Gastroesophageal sphincter (tissue), 4 donors: ENCODE results near the gene CADM2. TPM values are rescaled to one million over a fixed set of nuclear protein-coding genes. Genes with fewer than 3 reads are reported as not detected.

Experiments
- ATAC-seq: fragments of 150-250 bp; one replicate; pipeline ENCODE4 v1.9.1; 2016; ENCODE audit warnings: mild to moderate bottlenecking, moderate library complexity
- H3K27ac ChIP-seq, 4 donors: fragments of 200-600 bp; sonication (generic) in 3 of 4; 1 replicate in 3 of 4; 2 replicates in 1 of 4; pipeline ENCODE4 v1.5.1; 2016 to 2019
- H3K27me3 ChIP-seq: fragments of 200-600 bp; sonication (generic); one replicate; pipeline ENCODE4 v1.5.1; 2019
- H3K36me3 ChIP-seq, 2 donors: fragments of 200-600 bp; sonication (generic); one replicate each; pipeline ENCODE4 v1.5.1; 2019; ENCODE audit warnings: control low read depth in 1 of 2
- H3K4me1 ChIP-seq, 3 donors: fragments of 200-600 bp; sonication (generic); 1 replicate in 2 of 3; 2 replicates in 1 of 3; pipeline ENCODE4 v1.5.1; 2016 to 2019; ENCODE audit warnings: control low read depth in 2 of 3
- H3K4me3 ChIP-seq, 2 donors: fragments of 200-600 bp; sonication (generic); one replicate each; pipeline ENCODE4 v1.5.1; 2019; ENCODE audit warnings: mild to moderate bottlenecking in 1 of 2, moderate library complexity in 1 of 2
- H3K9me3 ChIP-seq, 3 donors: fragments of 200-600 bp; sonication (generic); one replicate each; pipeline ENCODE4 v1.5.1; 2017 to 2019; ENCODE audit warnings: control low read depth in 2 of 3
- EP300 ChIP-seq: sonication (generic); formaldehyde crosslinking; IDR thresholded peaks from one replicate; pipeline ENCODE4 v1.6.1; 2017; ENCODE audit warnings: antibody characterized with exemption, mild to moderate bottlenecking
- POLR2A ChIP-seq, 2 donors: fragments of 450-650 bp; IDR thresholded peaks; one replicate each; pipeline ENCODE4 v1.6.1; 2017; ENCODE audit warnings: antibody characterized with exemption in 2 of 2, mild to moderate bottlenecking in 2 of 2, moderate library complexity in 1 of 2
- POLR2AphosphoS5 ChIP-seq: sonication (generic); formaldehyde crosslinking; IDR thresholded peaks from one replicate; pipeline ENCODE4 v1.6.1; 2017; ENCODE audit warnings: antibody characterized with exemption
- WGBS, 2 donors: methylation state at CpG; one replicate each; pipeline ENCODE4 v1.1.5; 2018; ENCODE audit warnings: low coverage in 1 of 2; 5-methylcytosine and 5-hydroxymethylcytosine counted together
- total RNA-seq, 4 donors: library from RNA; depleted of rRNA; stranded (reverse); fragments of >200 nt; gene quantifications; one replicate each; pipeline ENCODE4 v1.1.0, GENCODE V29; 2016
- TF ChIP-seq, protein P1 (sequence below), 4 experiments: fragments of 200-600 bp in 2 of 4; fragments of 450-650 bp in 2 of 4; sonication (generic) in 1 of 4; IDR thresholded peaks; one replicate each; pipeline ENCODE4 v1.5.1; 2017 to 2019; ENCODE audit warnings: antibody characterized with exemption in 4 of 4, mild to moderate bottlenecking in 2 of 4, moderate library complexity in 2 of 4

Gene CADM2
- total RNA-seq, 4 donors from 2014 or later, result 8.2 to 10.1 (median 9.4) TPM

GRCh38 chr3:85576697-85577200 lies 618.0 kb downstream of the CADM2 start:
- no peak for ATAC-seq
- no peak overlapping the region for H3K4me3 ChIP-seq
- 83 to 86% methylated on average over 3 to 4 of the region's 4 CpGs for WGBS, 2 donors
- no peaks in the 10 kb centered on the region for H3K27me3 ChIP-seq
- TF ChIP-seq EP300, result no peak
- TF ChIP-seq POLR2AphosphoS5, result no peak
- TF ChIP-seq POLR2A (IDR thresholded peaks at IDR 0.05), result no peak
- TF ChIP-seq, protein P1, sequence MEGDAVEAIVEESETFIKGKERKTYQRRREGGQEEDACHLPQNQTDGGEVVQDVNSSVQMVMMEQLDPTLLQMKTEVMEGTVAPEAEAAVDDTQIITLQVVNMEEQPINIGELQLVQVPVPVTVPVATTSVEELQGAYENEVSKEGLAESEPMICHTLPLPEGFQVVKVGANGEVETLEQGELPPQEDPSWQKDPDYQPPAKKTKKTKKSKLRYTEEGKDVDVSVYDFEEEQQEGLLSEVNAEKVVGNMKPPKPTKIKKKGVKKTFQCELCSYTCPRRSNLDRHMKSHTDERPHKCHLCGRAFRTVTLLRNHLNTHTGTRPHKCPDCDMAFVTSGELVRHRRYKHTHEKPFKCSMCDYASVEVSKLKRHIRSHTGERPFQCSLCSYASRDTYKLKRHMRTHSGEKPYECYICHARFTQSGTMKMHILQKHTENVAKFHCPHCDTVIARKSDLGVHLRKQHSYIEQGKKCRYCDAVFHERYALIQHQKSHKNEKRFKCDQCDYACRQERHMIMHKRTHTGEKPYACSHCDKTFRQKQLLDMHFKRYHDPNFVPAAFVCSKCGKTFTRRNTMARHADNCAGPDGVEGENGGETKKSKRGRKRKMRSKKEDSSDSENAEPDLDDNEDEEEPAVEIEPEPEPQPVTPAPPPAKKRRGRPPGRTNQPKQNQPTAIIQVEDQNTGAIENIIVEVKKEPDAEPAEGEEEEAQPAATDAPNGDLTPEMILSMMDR (IDR thresholded peaks at IDR 0.05), result no peak
- no peak overlapping the region for H3K27ac ChIP-seq
- no peaks in the 10 kb centered on the region for H3K4me1 ChIP-seq
- no peaks in the 10 kb centered on the region for H3K9me3 ChIP-seq
- H3K36me3 ChIP-seq, result no peaks in the 10 kb centered on the region

- ATAC-seq, result no peak
- Histone ChIP-seq H3K27ac (no peak overlapping the region), H3K4me1 (no peaks in the 10 kb centered on the region), H3K36me3 (no peaks in the 10 kb centered on the region), H3K4me3 (no peak overlapping the region), H3K9me3 (no peaks in the 10 kb centered on the region), H3K27me3 (no peaks in the 10 kb centered on the region)
- 75 to 92% methylated on average over 6 to 7 of the region's 7 CpGs for WGBS, 2 donors
- TF ChIP-seq, protein P1 (IDR thresholded peaks at IDR 0.05), result no peak
- no peak for TF ChIP-seq POLR2A (IDR thresholded peaks at IDR 0.05)
- no peak for TF ChIP-seq EP300
- no peak for TF ChIP-seq POLR2AphosphoS5
Observed at GRCh38 chr3:85584779-85585356, 626.1 kb downstream of the CADM2 start.

DNA sequence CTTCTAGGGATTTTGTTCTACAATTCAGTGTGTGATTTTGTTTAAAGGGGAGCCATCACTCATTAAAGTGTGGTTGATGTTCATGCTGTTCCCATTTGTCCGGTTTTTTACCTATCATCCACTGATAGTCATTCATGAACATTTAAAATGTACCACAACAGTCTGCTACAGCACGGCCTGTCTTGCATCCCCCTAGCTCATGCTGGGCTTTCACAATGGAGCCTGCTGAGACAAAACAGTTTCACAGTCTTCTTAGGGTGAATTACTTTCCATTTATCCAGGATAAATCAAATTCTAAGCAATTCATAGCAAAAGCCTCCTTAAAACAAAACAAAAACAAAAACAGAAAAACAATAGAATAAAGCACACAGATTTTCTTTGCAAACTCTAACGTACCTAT lies 627.2 kb downstream of the CADM2 start:
- ATAC-seq, result no peak

GRCh38 chr3:85589145-85589544 lies 630.4 kb downstream of the CADM2 start:
- ATAC-seq, result no peak
- H3K36me3 ChIP-seq, result no peaks in the 10 kb centered on the region
- no peak overlapping the region for H3K4me3 ChIP-seq
- H3K27me3 ChIP-seq, result no peaks in the 10 kb centered on the region
- H3K4me1 ChIP-seq, result no peaks in the 10 kb centered on the region
- H3K9me3 ChIP-seq, result no peaks in the 10 kb centered on the region
- H3K27ac ChIP-seq, result no peak overlapping the region
- TF ChIP-seq, protein P1 (IDR thresholded peaks at IDR 0.05), result no peak
- no peak for TF ChIP-seq POLR2AphosphoS5
- no peak for TF ChIP-seq EP300
- no peak for TF ChIP-seq POLR2A (IDR thresholded peaks at IDR 0.05)
- 60 to 66% methylated on average over 2 to 3 of the region's 3 CpGs for WGBS, 2 donors

More for the DNA sequence above, 627.2 kb downstream of the CADM2 start:
- Histone ChIP-seq H3K4me1 (no peaks in the 10 kb centered on the region), H3K27ac (no peak overlapping the region), H3K27me3 (no peaks in the 10 kb centered on the region), H3K36me3 (no peaks in the 10 kb centered on the region), H3K9me3 (no peaks in the 10 kb centered on the region), H3K4me3 (no peak overlapping the region)
- no peak for TF ChIP-seq POLR2A (IDR thresholded peaks at IDR 0.05)
- no peak for TF ChIP-seq POLR2AphosphoS5
- TF ChIP-seq EP300, result no peak
- TF ChIP-seq, protein P1 (IDR thresholded peaks at IDR 0.05), result no peak
- WGBS, 2 donors, result 59 to 62% methylated on average over 3 of the region's 3 CpGs

DNA sequence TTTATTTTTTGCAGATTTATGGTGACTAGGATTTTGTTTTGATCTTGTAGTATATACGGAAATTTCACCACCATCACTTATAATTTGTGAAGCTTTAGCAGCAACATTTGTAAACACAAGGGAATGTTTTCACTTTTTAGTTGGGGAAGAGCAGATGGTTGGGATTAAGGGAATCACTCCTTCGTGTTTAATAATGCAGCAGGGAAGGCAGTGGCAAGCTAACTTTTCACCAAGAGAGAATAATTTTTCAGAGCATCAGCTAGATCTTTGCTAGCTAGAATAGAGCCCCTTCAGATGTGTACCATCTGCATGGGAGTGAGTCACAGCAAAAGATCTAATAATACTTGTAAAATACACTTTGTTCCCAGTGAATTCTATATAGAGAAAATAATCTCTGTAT lies 632.7 kb downstream of the CADM2 start:
- Histone ChIP-seq H3K27me3 (no peaks in the 10 kb centered on the region), H3K9me3 (no peaks in the 10 kb centered on the region), H3K4me1 (no peaks in the 10 kb centered on the region), H3K4me3 (no peak overlapping the region), H3K36me3 (no peaks in the 10 kb centered on the region), H3K27ac (no peak overlapping the region)
- no peak for ATAC-seq
- no peak for TF ChIP-seq POLR2AphosphoS5
- TF ChIP-seq POLR2A (IDR thresholded peaks at IDR 0.05), result no peak
- no peak for TF ChIP-seq EP300
- TF ChIP-seq, protein P1 (IDR thresholded peaks at IDR 0.05), result no peak
- 10 to 35% methylated on average over 2 of the region's 2 CpGs for WGBS, 2 donors
